H1 (cell line): ENCODE data around the gene ADGRV1. TPM values are rescaled to one million over a fixed set of nuclear protein-coding genes. Genes with fewer than 3 reads are reported as not detected.

Experiments used
- POLR2A ChIP-seq, 2 experiments: IDR thresholded peaks; 1 replicate in 1 of 2; 2 replicates in 1 of 2; pipeline ENCODE4 v1.6.1; 2011; ENCODE audit warnings: low read depth in 2 of 2, low read length in 2 of 2, mild to moderate bottlenecking in 2 of 2; ENCODE audit errors: control extremely low read depth in 1 of 2
- RBBP5 ChIP-seq: IDR thresholded peaks from 2 replicates; pipeline ENCODE4 v1.7.1; 2012; ENCODE audit warnings: low read depth, mild to moderate bottlenecking, inconsistent platforms, low read length, moderate library complexity, borderline replicate concordance
- RNF2 ChIP-seq: fragments of 200-900, 300-1000 bp; sonication (generic); IDR thresholded peaks from 2 replicates; pipeline ENCODE4 v1.7.1; 2016; ENCODE audit warnings: borderline replicate concordance, low read depth, mild to moderate bottlenecking, antibody characterized with exemption, low read length; ENCODE audit not compliant: poor library complexity, severe bottlenecking; ENCODE audit errors: missing control alignments
- TEAD4 ChIP-seq: IDR thresholded peaks from 2 replicates; pipeline ENCODE4 v1.6.1; 2012; ENCODE audit warnings: low read depth, low read length, inconsistent platforms, mixed read lengths
- polyA plus RNA-seq, 7 experiments: library from polyadenylated mRNA; depleted of rRNA in 3 of 7; stranded (reverse) in 5 of 7; unstranded in 2 of 7; fragments of >200 nt in 5 of 7; fragments of 200-250 nt in 2 of 7; gene quantifications; 1 replicate in 5 of 7; 2 replicates in 1 of 7; 4 replicates in 1 of 7; pipeline versions ENCODE4 v1.2.1 to v1.2.3, GENCODE V29; 2011 to 2013; ENCODE audit warnings: missing spikeins in 2 of 7, mixed read lengths in 2 of 7
- total RNA-seq: library from RNA; stranded (reverse); fragmentation: NEBNext Ultra II Directional; extraction: Animal tissue kit (Norgen Biotek cat#: 25700); gene quantifications from 2 replicates; pipeline ENCODE4 v1.2.1, GENCODE V29; 2021
- TF ChIP-seq, protein P1 (sequence below): fragments of 300-600 bp; sonication (generic); IDR thresholded peaks from 2 replicates; pipeline ENCODE4 v1.7.1; 2012; ENCODE audit warnings: low read length, moderate library complexity, mild to moderate bottlenecking, inconsistent platforms; ENCODE audit not compliant: insufficient replicate concordance
- TF ChIP-seq, protein P2 (sequence below): IDR thresholded peaks from 2 replicates; pipeline ENCODE4 v1.6.1; 2012; ENCODE audit warnings: inconsistent platforms
- TF ChIP-seq, protein P3 (sequence below): IDR thresholded peaks from 2 replicates; pipeline ENCODE4 v1.6.1; 2011; ENCODE audit warnings: low read length, improper control_type of control experiment

ADGRV1 gene
- total and polyA plus RNA-seq, 2 of the 8 experiments (the other 6 are each of a cell fraction or from before 2014, with no cell fraction given): 53.1 to 62.2 TPM

DNA sequence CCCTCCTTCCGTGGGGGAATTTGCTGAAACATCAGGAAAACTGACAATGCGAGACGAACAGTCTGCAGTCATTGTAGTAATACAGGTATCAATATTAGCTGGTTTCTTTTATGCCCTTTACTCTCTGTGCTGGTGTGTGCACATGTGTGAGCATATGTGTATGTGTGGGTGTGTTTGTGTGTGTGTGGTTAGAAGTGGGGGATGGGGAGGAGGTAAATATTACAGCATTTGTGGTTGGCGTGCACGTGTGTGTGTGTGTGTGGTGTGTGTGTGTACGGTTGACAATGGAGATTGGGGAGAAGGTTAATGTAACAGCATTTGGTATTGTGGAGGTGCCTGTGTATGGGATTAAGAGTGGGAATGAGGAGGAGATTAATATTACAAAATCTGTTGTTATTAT, 219.4 kb downstream of the ADGRV1 start (continued):
- TF ChIP-seq, protein P1, sequence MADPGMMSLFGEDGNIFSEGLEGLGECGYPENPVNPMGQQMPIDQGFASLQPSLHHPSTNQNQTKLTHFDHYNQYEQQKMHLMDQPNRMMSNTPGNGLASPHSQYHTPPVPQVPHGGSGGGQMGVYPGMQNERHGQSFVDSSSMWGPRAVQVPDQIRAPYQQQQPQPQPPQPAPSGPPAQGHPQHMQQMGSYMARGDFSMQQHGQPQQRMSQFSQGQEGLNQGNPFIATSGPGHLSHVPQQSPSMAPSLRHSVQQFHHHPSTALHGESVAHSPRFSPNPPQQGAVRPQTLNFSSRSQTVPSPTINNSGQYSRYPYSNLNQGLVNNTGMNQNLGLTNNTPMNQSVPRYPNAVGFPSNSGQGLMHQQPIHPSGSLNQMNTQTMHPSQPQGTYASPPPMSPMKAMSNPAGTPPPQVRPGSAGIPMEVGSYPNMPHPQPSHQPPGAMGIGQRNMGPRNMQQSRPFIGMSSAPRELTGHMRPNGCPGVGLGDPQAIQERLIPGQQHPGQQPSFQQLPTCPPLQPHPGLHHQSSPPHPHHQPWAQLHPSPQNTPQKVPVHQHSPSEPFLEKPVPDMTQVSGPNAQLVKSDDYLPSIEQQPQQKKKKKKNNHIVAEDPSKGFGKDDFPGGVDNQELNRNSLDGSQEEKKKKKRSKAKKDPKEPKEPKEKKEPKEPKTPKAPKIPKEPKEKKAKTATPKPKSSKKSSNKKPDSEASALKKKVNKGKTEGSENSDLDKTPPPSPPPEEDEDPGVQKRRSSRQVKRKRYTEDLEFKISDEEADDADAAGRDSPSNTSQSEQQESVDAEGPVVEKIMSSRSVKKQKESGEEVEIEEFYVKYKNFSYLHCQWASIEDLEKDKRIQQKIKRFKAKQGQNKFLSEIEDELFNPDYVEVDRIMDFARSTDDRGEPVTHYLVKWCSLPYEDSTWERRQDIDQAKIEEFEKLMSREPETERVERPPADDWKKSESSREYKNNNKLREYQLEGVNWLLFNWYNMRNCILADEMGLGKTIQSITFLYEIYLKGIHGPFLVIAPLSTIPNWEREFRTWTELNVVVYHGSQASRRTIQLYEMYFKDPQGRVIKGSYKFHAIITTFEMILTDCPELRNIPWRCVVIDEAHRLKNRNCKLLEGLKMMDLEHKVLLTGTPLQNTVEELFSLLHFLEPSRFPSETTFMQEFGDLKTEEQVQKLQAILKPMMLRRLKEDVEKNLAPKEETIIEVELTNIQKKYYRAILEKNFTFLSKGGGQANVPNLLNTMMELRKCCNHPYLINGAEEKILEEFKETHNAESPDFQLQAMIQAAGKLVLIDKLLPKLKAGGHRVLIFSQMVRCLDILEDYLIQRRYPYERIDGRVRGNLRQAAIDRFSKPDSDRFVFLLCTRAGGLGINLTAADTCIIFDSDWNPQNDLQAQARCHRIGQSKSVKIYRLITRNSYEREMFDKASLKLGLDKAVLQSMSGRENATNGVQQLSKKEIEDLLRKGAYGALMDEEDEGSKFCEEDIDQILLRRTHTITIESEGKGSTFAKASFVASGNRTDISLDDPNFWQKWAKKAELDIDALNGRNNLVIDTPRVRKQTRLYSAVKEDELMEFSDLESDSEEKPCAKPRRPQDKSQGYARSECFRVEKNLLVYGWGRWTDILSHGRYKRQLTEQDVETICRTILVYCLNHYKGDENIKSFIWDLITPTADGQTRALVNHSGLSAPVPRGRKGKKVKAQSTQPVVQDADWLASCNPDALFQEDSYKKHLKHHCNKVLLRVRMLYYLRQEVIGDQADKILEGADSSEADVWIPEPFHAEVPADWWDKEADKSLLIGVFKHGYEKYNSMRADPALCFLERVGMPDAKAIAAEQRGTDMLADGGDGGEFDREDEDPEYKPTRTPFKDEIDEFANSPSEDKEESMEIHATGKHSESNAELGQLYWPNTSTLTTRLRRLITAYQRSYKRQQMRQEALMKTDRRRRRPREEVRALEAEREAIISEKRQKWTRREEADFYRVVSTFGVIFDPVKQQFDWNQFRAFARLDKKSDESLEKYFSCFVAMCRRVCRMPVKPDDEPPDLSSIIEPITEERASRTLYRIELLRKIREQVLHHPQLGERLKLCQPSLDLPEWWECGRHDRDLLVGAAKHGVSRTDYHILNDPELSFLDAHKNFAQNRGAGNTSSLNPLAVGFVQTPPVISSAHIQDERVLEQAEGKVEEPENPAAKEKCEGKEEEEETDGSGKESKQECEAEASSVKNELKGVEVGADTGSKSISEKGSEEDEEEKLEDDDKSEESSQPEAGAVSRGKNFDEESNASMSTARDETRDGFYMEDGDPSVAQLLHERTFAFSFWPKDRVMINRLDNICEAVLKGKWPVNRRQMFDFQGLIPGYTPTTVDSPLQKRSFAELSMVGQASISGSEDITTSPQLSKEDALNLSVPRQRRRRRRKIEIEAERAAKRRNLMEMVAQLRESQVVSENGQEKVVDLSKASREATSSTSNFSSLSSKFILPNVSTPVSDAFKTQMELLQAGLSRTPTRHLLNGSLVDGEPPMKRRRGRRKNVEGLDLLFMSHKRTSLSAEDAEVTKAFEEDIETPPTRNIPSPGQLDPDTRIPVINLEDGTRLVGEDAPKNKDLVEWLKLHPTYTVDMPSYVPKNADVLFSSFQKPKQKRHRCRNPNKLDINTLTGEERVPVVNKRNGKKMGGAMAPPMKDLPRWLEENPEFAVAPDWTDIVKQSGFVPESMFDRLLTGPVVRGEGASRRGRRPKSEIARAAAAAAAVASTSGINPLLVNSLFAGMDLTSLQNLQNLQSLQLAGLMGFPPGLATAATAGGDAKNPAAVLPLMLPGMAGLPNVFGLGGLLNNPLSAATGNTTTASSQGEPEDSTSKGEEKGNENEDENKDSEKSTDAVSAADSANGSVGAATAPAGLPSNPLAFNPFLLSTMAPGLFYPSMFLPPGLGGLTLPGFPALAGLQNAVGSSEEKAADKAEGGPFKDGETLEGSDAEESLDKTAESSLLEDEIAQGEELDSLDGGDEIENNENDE: no peak
- TF ChIP-seq, protein P2, sequence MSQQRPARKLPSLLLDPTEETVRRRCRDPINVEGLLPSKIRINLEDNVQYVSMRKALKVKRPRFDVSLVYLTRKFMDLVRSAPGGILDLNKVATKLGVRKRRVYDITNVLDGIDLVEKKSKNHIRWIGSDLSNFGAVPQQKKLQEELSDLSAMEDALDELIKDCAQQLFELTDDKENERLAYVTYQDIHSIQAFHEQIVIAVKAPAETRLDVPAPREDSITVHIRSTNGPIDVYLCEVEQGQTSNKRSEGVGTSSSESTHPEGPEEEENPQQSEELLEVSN: no peak
- TF ChIP-seq POLR2A (IDR thresholded peaks at IDR 0.05; ENCODE audit: control extremely low read depth in 1 of 2, low read depth in 2 of 2, low read length in 2 of 2) (no peak), RBBP5 (no peak), TEAD4 (no peak), RNF2 (no peak)
- TF ChIP-seq, protein P3, sequence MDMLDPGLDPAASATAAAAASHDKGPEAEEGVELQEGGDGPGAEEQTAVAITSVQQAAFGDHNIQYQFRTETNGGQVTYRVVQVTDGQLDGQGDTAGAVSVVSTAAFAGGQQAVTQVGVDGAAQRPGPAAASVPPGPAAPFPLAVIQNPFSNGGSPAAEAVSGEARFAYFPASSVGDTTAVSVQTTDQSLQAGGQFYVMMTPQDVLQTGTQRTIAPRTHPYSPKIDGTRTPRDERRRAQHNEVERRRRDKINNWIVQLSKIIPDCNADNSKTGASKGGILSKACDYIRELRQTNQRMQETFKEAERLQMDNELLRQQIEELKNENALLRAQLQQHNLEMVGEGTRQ: no peak
